Activated T-helper 2 cell treated with anti-CD3 and anti-CD28 coated beads, Interferon-gamma antibody, Interleukin-2, Interleukin-4, amounts not matched to agents 10 μg/mL and 5 μg/mL and 100 μg/mL, durations not matched to agents 14 hours and 24 hours and 36 hours (primary cell): Measurements from ENCODE around the gene LMBR1L. TPM values are rescaled to one million over a fixed set of nuclear protein-coding genes. Genes with fewer than 3 reads are reported as not detected.

Experiments used
- DNase-seq: peaks from one replicate; pipeline ENCODE4 v3.0.0; 2021; ENCODE audit warnings: low spot score
- H3K27ac Mint-ChIP-seq: one replicate; pipeline ENCODE4 v1.8.0; 2021; ENCODE audit warnings: mixed read lengths
- H3K27me3 Mint-ChIP-seq: one replicate; pipeline ENCODE4 v1.8.0; 2021; ENCODE audit warnings: low read depth, mixed read lengths
- H3K36me3 Mint-ChIP-seq: one replicate; pipeline ENCODE4 v1.8.0; 2021; ENCODE audit warnings: low read depth, mixed read lengths
- H3K4me1 Mint-ChIP-seq: one replicate; pipeline ENCODE4 v1.8.0; 2021; ENCODE audit warnings: low read depth, mixed read lengths
- H3K4me3 Mint-ChIP-seq: one replicate; pipeline ENCODE4 v1.8.0; 2021; ENCODE audit warnings: low read depth, mild to moderate bottlenecking, moderate library complexity, mixed read lengths
- H3K9me3 Mint-ChIP-seq: one replicate; pipeline ENCODE4 v1.8.0; 2021; ENCODE audit warnings: mixed read lengths
- intact Hi-C: fragments of 100-400 bp; cut with micrococcal nuclease; formaldehyde crosslinking; loops from one replicate; pipeline ENCODE4 v1.15.1; 2023
- total RNA-seq: library from RNA; stranded (reverse); gene quantifications from 2 replicates; pipeline ENCODE4 v1.2.3, GENCODE V29; 2022

The LMBR1L gene
- total RNA-seq, 1 donor from 2014 or later = 53.5 TPM

DNA sequence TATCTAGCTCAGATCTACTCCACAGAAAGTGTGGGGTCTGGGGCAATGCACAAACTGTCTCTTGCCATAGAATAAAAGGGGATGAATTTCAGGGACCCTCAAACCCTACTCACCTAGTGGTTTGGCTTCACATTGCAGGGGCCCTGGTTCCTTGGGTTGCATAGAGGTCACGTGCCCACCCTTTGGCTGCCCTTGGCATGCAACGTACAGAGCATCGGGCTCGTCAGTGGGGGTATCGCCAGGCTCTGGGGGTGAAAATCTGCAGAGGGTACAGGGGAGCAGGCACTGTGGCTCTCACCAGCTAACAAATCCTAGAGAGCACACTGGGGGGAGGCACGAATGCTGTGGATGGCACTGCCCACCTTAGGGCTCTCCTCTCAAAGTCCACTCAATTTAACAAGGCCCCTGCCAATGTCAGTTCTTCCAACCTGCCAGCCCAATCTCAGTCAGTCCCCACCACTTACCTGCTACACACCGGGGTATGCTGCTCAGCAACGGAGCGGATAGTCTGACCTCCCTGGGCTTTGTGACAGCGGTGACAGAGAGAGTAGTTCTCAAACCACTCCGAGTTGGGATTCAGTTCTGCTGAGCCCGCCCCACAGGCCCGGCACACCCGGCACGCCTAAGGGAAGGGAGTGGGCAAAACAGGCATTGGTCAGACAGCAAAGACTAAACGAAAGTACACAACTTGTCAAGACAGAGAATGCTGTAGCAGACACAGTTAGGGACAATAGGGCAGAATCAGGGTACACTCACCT is 58.0 kb downstream of the LMBR1L start:
- no peaks in the 10 kb centered on the region for H3K27me3 Mint-ChIP-seq
- H3K4me3 Mint-ChIP-seq = no peak overlapping the region
- H3K4me1 Mint-ChIP-seq = peaks cover 29% of the 10 kb centered on the region
- H3K9me3 Mint-ChIP-seq = no peaks in the 10 kb centered on the region
- H3K27ac Mint-ChIP-seq = no peak overlapping the region
- no peak for DNase-seq
- intact Hi-C loops = no loop called here
- H3K36me3 Mint-ChIP-seq = peaks cover 79% of the 10 kb centered on the region

DNA sequence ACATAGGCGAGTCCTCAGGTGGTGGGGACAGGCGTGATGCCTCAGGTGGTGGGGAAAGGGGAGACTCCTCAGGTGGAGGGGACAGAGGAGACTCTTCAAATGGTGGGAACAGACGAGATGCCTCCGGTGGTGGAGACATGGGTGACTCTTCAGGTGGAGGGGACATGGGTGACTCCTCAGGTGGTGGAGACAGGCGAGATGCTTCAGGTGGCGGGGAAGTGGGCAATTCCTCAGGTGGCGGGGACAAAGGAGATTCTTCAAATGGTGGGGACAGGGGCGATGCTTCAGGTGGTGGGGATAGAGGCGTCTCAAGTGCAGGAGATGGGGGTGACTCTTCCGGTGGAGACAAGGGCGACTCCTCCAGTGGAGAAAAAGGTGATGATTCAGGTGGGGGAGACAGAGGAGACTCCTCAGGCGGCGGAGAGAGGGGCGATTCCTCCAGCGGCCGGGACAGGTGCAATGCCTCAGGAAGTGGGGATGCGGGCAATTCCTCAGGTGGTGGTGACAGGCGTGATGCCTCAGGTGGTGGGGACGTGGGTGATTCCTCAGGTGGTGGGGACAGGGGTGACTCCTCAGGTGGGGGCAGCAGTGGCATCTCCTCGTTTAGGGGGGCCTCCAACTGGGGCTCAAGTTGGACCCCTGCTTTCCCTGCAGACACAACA is 58.7 kb downstream of the LMBR1L start:
- DNase-seq = no peak
- no peaks in the 10 kb centered on the region for H3K9me3 Mint-ChIP-seq
- no peak overlapping the region for H3K27ac Mint-ChIP-seq
- H3K27me3 Mint-ChIP-seq = no peaks in the 10 kb centered on the region
- no peak overlapping the region for H3K4me3 Mint-ChIP-seq
- peaks cover 22% of the 10 kb centered on the region for H3K4me1 Mint-ChIP-seq
- H3K36me3 Mint-ChIP-seq = peaks cover 81% of the 10 kb centered on the region
- intact Hi-C loops = no loop called here

DNA sequence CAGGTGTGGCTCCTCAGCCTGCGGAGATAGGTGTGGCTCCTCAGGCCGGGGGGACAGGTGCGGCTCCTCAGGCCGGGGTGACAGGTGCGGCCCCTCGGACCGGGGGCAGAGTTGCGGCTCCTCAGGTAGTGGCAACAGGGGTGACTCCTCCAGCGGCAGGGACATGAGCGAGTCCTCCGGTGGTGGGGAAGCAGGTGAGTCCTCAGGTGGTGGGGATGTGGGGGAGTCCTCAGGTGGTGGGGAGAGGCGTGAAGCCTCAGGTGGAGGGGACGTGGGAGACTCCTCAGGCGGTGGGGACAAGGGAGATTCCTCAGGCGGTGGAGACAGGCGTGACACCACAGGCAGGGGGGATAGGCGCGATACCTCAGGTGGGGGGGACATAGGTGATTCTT is 59.3 kb downstream of the LMBR1L start:
- H3K27me3 Mint-ChIP-seq = no peaks in the 10 kb centered on the region
- no peak for DNase-seq
- H3K4me1 Mint-ChIP-seq = peaks cover 16% of the 10 kb centered on the region
- H3K9me3 Mint-ChIP-seq = no peaks in the 10 kb centered on the region
- peaks cover 86% of the 10 kb centered on the region for H3K36me3 Mint-ChIP-seq
- no peak overlapping the region for H3K4me3 Mint-ChIP-seq
- intact Hi-C loops = no loop called here
- H3K27ac Mint-ChIP-seq = no peak overlapping the region

DNA sequence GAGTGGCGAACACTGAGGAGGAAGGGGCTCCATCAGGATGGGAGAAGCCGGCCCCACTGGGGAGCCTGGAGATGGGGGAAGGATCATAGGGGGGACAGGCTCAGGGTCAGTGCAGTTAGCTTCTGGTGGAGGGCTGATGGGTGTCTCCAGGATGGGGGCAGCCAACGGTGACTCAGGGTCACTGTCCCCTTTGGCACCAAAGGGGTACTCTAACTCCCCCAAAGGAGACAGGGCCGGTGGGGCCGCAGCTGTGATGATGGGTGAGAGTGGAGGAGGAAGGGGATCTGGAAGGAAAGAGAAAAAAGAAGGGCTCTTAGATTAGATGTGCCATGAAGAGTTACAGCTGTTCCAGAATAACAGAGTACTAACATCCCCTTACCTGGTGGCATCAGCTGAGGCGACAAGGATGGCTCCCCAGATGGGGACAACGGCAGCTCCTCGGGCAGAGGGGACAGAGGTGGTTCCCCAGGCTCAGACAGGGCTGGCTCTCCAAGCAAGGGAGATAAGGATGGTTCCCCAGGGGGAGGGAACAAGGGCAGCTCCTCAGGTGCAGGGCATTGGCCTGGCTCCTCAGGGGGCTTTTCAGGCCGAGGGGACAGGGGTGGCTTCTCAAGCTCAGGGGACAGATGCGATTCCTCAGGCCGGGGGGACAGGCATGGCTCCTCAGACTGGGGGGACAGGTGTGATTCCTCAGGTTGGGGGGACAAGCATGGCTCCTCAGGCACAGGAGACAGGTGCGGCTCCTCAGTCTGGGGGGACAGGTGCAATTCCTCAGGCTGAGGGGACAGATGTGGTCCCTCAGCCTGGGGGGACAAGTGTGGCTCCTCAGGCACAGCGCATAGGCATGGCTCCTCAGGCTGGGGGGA is 59.9 kb downstream of the LMBR1L start:
- H3K9me3 Mint-ChIP-seq = no peaks in the 10 kb centered on the region
- H3K4me3 Mint-ChIP-seq = no peak overlapping the region
- H3K4me1 Mint-ChIP-seq = peaks cover 10% of the 10 kb centered on the region
- DNase-seq = no peak
- intact Hi-C loops = no loop called here
- no peaks in the 10 kb centered on the region for H3K27me3 Mint-ChIP-seq
- peaks cover 90% of the 10 kb centered on the region for H3K36me3 Mint-ChIP-seq
- H3K27ac Mint-ChIP-seq = no peak overlapping the region

DNA sequence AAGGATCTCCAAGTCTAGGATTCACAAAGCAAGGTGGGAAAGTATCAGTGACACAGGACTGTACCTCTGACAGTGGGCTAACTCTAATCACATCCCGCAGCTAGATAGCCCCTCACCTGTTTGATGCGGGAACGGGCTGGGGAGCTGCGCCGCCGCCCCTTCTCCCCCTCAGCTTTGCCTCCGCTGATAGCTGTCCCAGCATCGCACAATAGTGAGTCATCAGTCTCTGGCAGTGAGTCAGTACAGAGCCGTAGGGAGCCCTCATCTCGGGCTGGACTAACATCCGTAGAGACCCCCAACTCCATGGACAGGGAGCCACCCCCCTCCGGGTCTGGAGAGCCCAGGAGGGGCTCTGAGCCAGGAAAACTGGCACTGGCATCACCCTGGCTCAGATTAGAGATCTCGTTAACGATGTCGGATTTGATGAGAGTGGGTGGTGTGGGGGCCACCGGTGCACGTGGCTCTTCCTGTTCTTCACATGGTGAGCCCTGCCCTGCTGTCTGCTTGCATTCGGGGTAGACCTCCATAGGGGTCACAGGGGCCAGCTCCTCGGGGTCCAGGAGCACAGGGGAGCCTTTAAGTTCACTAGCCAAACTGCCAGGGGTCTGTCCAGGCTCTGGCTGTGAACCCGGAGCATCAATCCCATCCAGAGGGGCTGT is 61.0 kb downstream of the LMBR1L start:
- Mint-ChIP-seq H3K9me3 (no peaks in the 10 kb centered on the region), H3K27ac (no peak overlapping the region), H3K4me1 (peaks cover 1% of the 10 kb centered on the region), H3K27me3 (no peaks in the 10 kb centered on the region), H3K36me3 (peaks cover 89% of the 10 kb centered on the region), H3K4me3 (no peak overlapping the region)
- intact Hi-C loops = no loop called here
- DNase-seq = no peak

DNA sequence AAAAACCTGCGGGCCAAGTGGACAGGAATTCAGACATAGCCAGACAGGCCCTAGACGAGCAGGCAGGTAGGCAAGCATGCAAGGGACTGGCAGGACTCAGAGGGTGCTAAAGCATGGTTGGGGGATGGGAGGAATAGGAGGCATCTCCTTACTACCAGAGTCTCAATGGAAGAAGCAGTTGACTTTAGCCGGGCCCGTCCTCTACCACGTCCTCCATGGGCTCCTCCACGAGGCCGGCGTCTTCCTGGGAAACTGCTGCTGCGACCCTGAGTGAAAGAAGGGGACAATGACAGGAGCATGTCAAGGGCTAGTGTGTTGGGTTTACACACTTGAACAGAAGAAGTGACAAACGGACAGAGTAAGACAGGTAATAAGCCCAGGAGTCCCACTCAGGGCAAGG is 61.7 kb downstream of the LMBR1L start:
- H3K4me1 Mint-ChIP-seq = no peaks in the 10 kb centered on the region
- H3K36me3 Mint-ChIP-seq = peaks cover 90% of the 10 kb centered on the region
- no peak for DNase-seq
- intact Hi-C loops = no loop called here
- H3K4me3 Mint-ChIP-seq = no peak overlapping the region
- no peaks in the 10 kb centered on the region for H3K9me3 Mint-ChIP-seq
- no peaks in the 10 kb centered on the region for H3K27me3 Mint-ChIP-seq
- H3K27ac Mint-ChIP-seq = no peak overlapping the region

Other genes starting within 250 kb of the LMBR1L start
- gene RND1, start 245.0 kb downstream of the LMBR1L start, total RNA-seq = 3.5 and 4.7 TPM in 2 replicates
- 66.2 and 72.7 TPM in 2 replicates for gene FKBP11, start 185.4 kb downstream of the LMBR1L start, total RNA-seq
- 133 and 135 TPM in 2 replicates for gene ARF3, start 153.4 kb downstream of the LMBR1L start, total RNA-seq
- 0.80 and 1.0 TPM in 2 replicates for gene WNT10B, start 139.1 kb downstream of the LMBR1L start, total RNA-seq
- gene WNT1, start 132.5 kb downstream of the LMBR1L start, total RNA-seq = 0.60 and 0.66 TPM in 2 replicates
- 0.60 and 0.91 TPM in 2 replicates for gene DDN, start 111.5 kb downstream of the LMBR1L start, total RNA-seq
- 65.1 and 65.7 TPM in 2 replicates for gene PRKAG1, start 92.1 kb downstream of the LMBR1L start, total RNA-seq
- 93.3 and 100 TPM in 2 replicates for gene KMT2D, start 50.1 kb downstream of the LMBR1L start, total RNA-seq
- gene RHEBL1, start 40.9 kb downstream of the LMBR1L start, total RNA-seq = 14.2 and 16.0 TPM in 2 replicates
- gene DHH, start 16.0 kb downstream of the LMBR1L start, total RNA-seq = not detected in 2 replicates
- 1,902 and 1,926 TPM in 2 replicates for gene TUBA1B, start 20.5 kb upstream of the LMBR1L start, total RNA-seq
- gene TUBA1A, start 78.2 kb upstream of the LMBR1L start, total RNA-seq = 86.9 and 94.0 TPM in 2 replicates
- gene TUBA1C, start 154.2 kb upstream of the LMBR1L start, total RNA-seq = 349 and 355 TPM in 2 replicates
- not detected in 2 replicates for gene PRPH, start 184.3 kb upstream of the LMBR1L start, total RNA-seq
- gene TROAP, start 212.4 kb upstream of the LMBR1L start, total RNA-seq = 58.3 and 59.3 TPM in 2 replicates
- gene C1QL4, start 226.3 kb upstream of the LMBR1L start, total RNA-seq = not detected in 2 replicates
- gene DNAJC22, start 236.0 kb upstream of the LMBR1L start, total RNA-seq = 0.09 TPM in 1 of 2 replicates, not detected in the other